GM12874 (cell line): ENCODE measurements around the gene COL27A1.

Source experiments
- CTCF ChIP-seq: IDR thresholded peaks from 2 replicates; pipeline ENCODE4 v1.5.1; 2011; ENCODE audit warnings: low read depth, mild to moderate bottlenecking, control low read depth, low read length, moderate library complexity; ENCODE audit not compliant: insufficient read depth

COL27A1 gene

GRCh38 chr9:114247077-114247476 is 91.7 kb downstream of the COL27A1 start:
- TF ChIP-seq CTCF: no peak

GRCh38 chr9:114247491-114247890 is 92.2 kb downstream of the COL27A1 start:
- TF ChIP-seq CTCF: no peak

- no peak for TF ChIP-seq CTCF
These were observed 93.0 kb downstream of the COL27A1 start for GRCh38 chr9:114248299-114248707.

- no peak for TF ChIP-seq CTCF
These were observed 94.3 kb downstream of the COL27A1 start for GRCh38 chr9:114249424-114250234.

- no peak for TF ChIP-seq CTCF
These were observed 94.9 kb downstream of the COL27A1 start for GRCh38 chr9:114250235-114250568.

GRCh38 chr9:114250648-114251047 is 95.3 kb downstream of the COL27A1 start:
- no peak for TF ChIP-seq CTCF

GRCh38 chr9:114252394-114252793 is 97.1 kb downstream of the COL27A1 start:
- no peak for TF ChIP-seq CTCF
